Ureter (tissue), 1 donor: ENCODE results near the gene EFEMP2. TPM values are rescaled to one million over a fixed set of nuclear protein-coding genes. Genes with fewer than 3 reads are reported as not detected.
A peak's percentile ranks its signal among the peaks of the same experiment; 100 is the strongest.

ENCODE experiments used
- DNase-seq: peaks from one replicate; pipeline ENCODE4 v3.0.0-alpha.2; 2020; ENCODE audit warnings: low spot score
- total RNA-seq: library from RNA; stranded (reverse); gene quantifications from one replicate; pipeline ENCODE4 v1.2.4, GENCODE V29; 2023
- donor health status: DM: yes; HTN: yes; CAD: no.

The EFEMP2 gene
- total RNA-seq, 1 donor from 2014 or later, result 60.0 TPM

- DNase-seq, result no peak
Observed at GRCh38 chr11:65826984-65827735, 45.4 kb downstream of the EFEMP2 start.

GRCh38 chr11:65822776-65823528 is 49.6 kb downstream of the EFEMP2 start:
- DNase-seq, result no peak

- DNase-seq, result no peak
Observed at GRCh38 chr11:65821107-65821506, 51.5 kb downstream of the EFEMP2 start.

- peak; percentile 94 for DNase-seq
Observed at GRCh38 chr11:65817835-65818680, 54.5 kb downstream of the EFEMP2 start.

- DNase-seq, result no peak
Observed at GRCh38 chr11:65817312-65817834, 55.2 kb downstream of the EFEMP2 start.

- no peak for DNase-seq
Observed at GRCh38 chr11:65816696-65817095, 55.9 kb downstream of the EFEMP2 start.

Other genes starting within 250 kb of the EFEMP2 start
- gene SIPA1, start 234.7 kb downstream of the EFEMP2 start, total RNA-seq, result 40.3 TPM
- gene RELA, start 209.9 kb downstream of the EFEMP2 start, total RNA-seq, result 97.9 TPM
- 74.8 TPM for gene KAT5, start 160.5 kb downstream of the EFEMP2 start, total RNA-seq
- gene RNASEH2C, start 152.0 kb downstream of the EFEMP2 start, total RNA-seq, result 29.8 TPM
- gene AP5B1, start 91.8 kb downstream of the EFEMP2 start, total RNA-seq, result 13.5 TPM
- gene OVOL1, start 85.7 kb downstream of the EFEMP2 start, total RNA-seq, result 25.8 TPM
- gene SNX32, start 38.8 kb downstream of the EFEMP2 start, total RNA-seq, result 2.6 TPM
- 887 TPM for gene CFL1, start 14.6 kb downstream of the EFEMP2 start, total RNA-seq
- 61.7 TPM for gene MUS81, start 12.4 kb downstream of the EFEMP2 start, total RNA-seq
- 5.7 TPM for gene CTSW, start 7.0 kb upstream of the EFEMP2 start, total RNA-seq
- gene FIBP, start 15.7 kb upstream of the EFEMP2 start, total RNA-seq, result 60.2 TPM
- gene CCDC85B, start 17.9 kb upstream of the EFEMP2 start, total RNA-seq, result 20.5 TPM
- 4.5 TPM for gene FOSL1, start 27.6 kb upstream of the EFEMP2 start, total RNA-seq
- 28.9 TPM for gene C11orf68, start 46.3 kb upstream of the EFEMP2 start, total RNA-seq
- gene DRAP1, start 46.6 kb upstream of the EFEMP2 start, total RNA-seq, result 54.0 TPM
- gene TSGA10IP, start 72.7 kb upstream of the EFEMP2 start, total RNA-seq, result 0.68 TPM
- gene SART1, start 88.9 kb upstream of the EFEMP2 start, total RNA-seq, result 48.6 TPM
- gene EIF1AD, start 129.4 kb upstream of the EFEMP2 start, total RNA-seq, result 28.7 TPM
- 192 TPM for gene BANF1, start 129.7 kb upstream of the EFEMP2 start, total RNA-seq
- gene CST6, start 139.2 kb upstream of the EFEMP2 start, total RNA-seq, result 1.1 TPM
- gene CATSPER1, start 153.7 kb upstream of the EFEMP2 start, total RNA-seq, result not detected
- not detected for gene GAL3ST3, start 176.4 kb upstream of the EFEMP2 start, total RNA-seq
- gene SF3B2, start 179.6 kb upstream of the EFEMP2 start, total RNA-seq, result 156 TPM
- 87.2 TPM for gene PACS1, start 197.5 kb upstream of the EFEMP2 start, total RNA-seq